ENCODE results near the gene SAMD14. TPM values are rescaled to one million over a fixed set of nuclear protein-coding genes. Genes with fewer than 3 reads are reported as not detected.

Gene SAMD14
- total and polyA plus RNA-seq, 3 donors from 2014 or later: 3.2 to 5.2 (median 3.3) TPM

DNA sequence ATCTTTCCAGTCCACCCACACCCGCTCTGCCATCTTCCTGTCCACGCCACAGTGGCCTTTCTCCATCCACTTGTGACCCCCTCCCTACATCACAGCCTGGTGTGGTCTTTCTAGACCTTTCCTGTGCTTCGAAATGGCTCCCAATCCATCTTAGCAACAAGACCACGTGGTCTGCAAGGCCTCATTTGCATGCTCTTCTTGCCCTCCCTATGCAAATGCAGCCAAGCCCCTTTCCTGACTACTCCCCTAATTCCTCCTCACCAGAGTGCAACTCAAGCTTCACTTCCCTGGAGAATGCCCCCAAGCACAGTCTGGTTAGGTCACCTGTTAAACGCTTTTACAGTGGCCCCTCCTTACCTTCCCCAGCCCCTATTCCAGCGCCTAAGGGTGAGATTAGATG lies 14.4 kb upstream of the SAMD14 start:
- intact Hi-C loops (cut with DNase I; ENCODE audit: low total_unique reads): no loop called here
- peaks cover 36% of the 10 kb centered on the region for H3K4me1 ChIP-seq
- H3K9me3 ChIP-seq: no peaks in the 10 kb centered on the region
- peak overlapping the region in 1 of 2 donors; percentile 6 for H3K27ac ChIP-seq
- TF ChIP-seq POLR2A (IDR thresholded peaks at IDR 0.05) (no peak), CTCF (IDR thresholded peaks at IDR 0.05) (no peak)
- no peak for DNase-seq
- 84 to 85% methylated on average over 6 of the region's 6 CpGs for WGBS, 2 donors
- no peaks in the 10 kb centered on the region for H3K36me3 ChIP-seq (ENCODE audit: low read depth, missing control alignments)
- no peak overlapping the region for H3K4me3 ChIP-seq
- H3K27me3 ChIP-seq: no peaks in the 10 kb centered on the region

DNA sequence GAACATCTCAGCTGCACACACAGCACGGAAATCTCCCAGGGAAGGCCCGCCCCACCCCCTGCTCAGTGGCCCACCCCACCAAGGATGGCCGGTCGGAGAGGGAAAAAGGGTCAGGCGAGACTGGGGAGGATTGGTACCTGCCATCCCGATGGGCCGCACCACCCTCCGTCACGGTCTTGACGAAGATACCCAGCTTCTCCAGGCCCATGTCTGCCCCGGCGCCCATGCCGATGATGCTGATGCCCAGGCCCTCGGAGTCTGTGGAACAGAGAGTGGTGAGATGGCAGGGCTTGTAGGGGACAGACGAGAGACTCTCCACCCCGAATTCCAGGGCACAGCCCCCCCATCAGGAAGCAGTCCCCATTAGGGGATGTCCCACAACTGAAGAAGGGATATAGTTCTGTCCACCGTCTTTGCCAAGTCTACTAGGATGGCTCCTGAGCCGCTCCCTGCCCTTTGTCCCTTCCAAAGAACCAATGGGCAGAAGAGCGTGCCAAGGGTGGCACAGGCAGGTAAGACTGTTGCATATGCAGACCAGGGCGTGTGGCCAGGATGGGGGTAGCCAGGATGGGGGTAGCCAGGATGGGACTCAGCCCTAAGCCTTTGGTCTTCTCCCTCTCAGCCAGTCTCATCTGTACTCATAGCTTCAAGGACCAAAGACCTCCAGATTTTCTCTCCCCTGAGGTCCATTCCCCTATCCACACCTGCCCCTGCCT lies 13.7 kb upstream of the SAMD14 start:
- H3K4me3 ChIP-seq: no peak overlapping the region
- H3K27ac ChIP-seq: no peak overlapping the region
- TF ChIP-seq CTCF (IDR thresholded peaks at IDR 0.05): no peak
- TF ChIP-seq POLR2A (IDR thresholded peaks at IDR 0.05): no peak
- peaks cover 36% of the 10 kb centered on the region for H3K4me1 ChIP-seq
- intact Hi-C loops (cut with DNase I; ENCODE audit: low total_unique reads): no loop called here
- DNase-seq: no peak
- 93% methylated on average over 18 to 19 of the region's 20 CpGs for WGBS, 2 donors
- H3K9me3 ChIP-seq: no peaks in the 10 kb centered on the region
- no peaks in the 10 kb centered on the region for H3K27me3 ChIP-seq
- H3K36me3 ChIP-seq (ENCODE audit: low read depth, missing control alignments): no peaks in the 10 kb centered on the region

DNA sequence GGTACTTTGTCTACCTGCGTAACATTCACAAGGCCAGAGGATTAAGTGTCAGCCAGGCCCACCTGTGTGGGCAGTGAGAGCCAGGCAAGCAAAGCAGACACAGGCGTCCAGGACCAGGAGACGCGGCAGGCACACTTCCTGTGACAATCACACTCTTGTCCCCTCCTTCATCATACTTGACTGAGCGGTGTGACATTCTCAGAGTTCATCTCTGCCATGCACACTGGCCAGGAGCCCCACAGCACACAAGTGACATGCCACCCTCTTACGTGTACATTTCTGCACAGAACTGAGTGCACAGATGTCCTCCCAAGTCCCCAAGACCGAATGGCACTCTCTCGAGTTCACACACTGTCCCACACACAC lies 11.8 kb upstream of the SAMD14 start:
- peaks cover 18% of the 10 kb centered on the region for H3K4me1 ChIP-seq
- no peak overlapping the region for H3K27ac ChIP-seq
- 80 to 86% methylated on average over 8 of the region's 8 CpGs for WGBS, 2 donors
- H3K9me3 ChIP-seq: no peaks in the 10 kb centered on the region
- intact Hi-C loops (cut with DNase I; ENCODE audit: low total_unique reads): no loop called here
- no peak for TF ChIP-seq POLR2A (IDR thresholded peaks at IDR 0.05)
- no peak for TF ChIP-seq CTCF (IDR thresholded peaks at IDR 0.05)
- DNase-seq: no peak
- no peaks in the 10 kb centered on the region for H3K36me3 ChIP-seq (ENCODE audit: low read depth, missing control alignments)
- H3K27me3 ChIP-seq: no peaks in the 10 kb centered on the region
- H3K4me3 ChIP-seq: no peak overlapping the region

GRCh38 chr17:50141026-50141744 lies 11.2 kb upstream of the SAMD14 start:
- TF ChIP-seq POLR2A (IDR thresholded peaks at IDR 0.05) (no peak), CTCF (IDR thresholded peaks at IDR 0.05) (no peak)
- H3K9me3 ChIP-seq: no peaks in the 10 kb centered on the region
- H3K36me3 ChIP-seq (ENCODE audit: low read depth, missing control alignments): no peaks in the 10 kb centered on the region
- WGBS, 2 donors: 83 to 84% methylated on average over 16 of the region's 16 CpGs
- intact Hi-C loops (cut with DNase I; ENCODE audit: low total_unique reads): no loop called here
- H3K27ac ChIP-seq: no peak overlapping the region
- H3K4me3 ChIP-seq: no peak overlapping the region
- H3K4me1 ChIP-seq: peaks cover 13% of the 10 kb centered on the region
- DNase-seq: no peak
- H3K27me3 ChIP-seq: no peaks in the 10 kb centered on the region
